Testis (tissue), 3 donors: ENCODE data around the gene ZSCAN10. TPM values are rescaled to one million over a fixed set of nuclear protein-coding genes. Genes with fewer than 3 reads are reported as not detected.

Experiments used
- DNase-seq: peaks from one replicate; pipeline ENCODE4 v3.0.0-alpha.2; 2019
- H3K27ac ChIP-seq, 2 donors: fragments of 200-600 bp; sonication (generic); one replicate each; pipeline ENCODE4 v1.5.1; 2019
- H3K27me3 ChIP-seq: fragments of 200-600 bp; sonication (generic); one replicate; pipeline ENCODE4 v1.5.1; 2019
- H3K36me3 ChIP-seq: fragments of 200-600 bp; sonication (generic); one replicate; pipeline ENCODE4 v1.5.1; 2017; ENCODE audit warnings: low read depth; ENCODE audit errors: missing control alignments
- H3K4me1 ChIP-seq: fragments of 200-600 bp; sonication (generic); one replicate; pipeline ENCODE4 v1.5.1; 2019
- H3K4me3 ChIP-seq, 2 donors: fragments of 200-600 bp; sonication (generic); one replicate each; pipeline ENCODE4 v1.5.1; 2017 to 2019
- H3K9me3 ChIP-seq: fragments of 200-600 bp; sonication (generic); one replicate; pipeline ENCODE4 v1.5.1; 2017
- POLR2A ChIP-seq: fragments of 450-650 bp; IDR thresholded peaks from one replicate; pipeline ENCODE4 v1.6.1; 2017; ENCODE audit warnings: antibody characterized with exemption, mild to moderate bottlenecking, moderate library complexity
- WGBS, 2 donors: methylation state at CpG; one replicate each; pipeline ENCODE4 v1.1.5; 2018; 5-methylcytosine and 5-hydroxymethylcytosine counted together
- intact Hi-C: fragments of 100-400 bp; cut with DNase I; formaldehyde crosslinking; loops from one replicate; pipeline ENCODE4 v1.15.1; 2023; ENCODE audit warnings: low total_unique reads
- polyA plus RNA-seq: library from polyadenylated mRNA; stranded (reverse); fragments of 350-450 nt; fragmentation: Illumina TruSeq; extraction: RNeasy Lipid Tissue Mini Kit (QIAGEN cat#74804); gene quantifications from one replicate; pipeline ENCODE4 v1.2.3, GENCODE V29; 2014; ENCODE audit warnings: low read depth, low replicate concordance; ENCODE audit not compliant: insufficient read depth
- total RNA-seq, 2 donors: library from RNA; depleted of rRNA; stranded (reverse); fragments of >200 nt; gene quantifications; one replicate each; pipeline ENCODE4 v1.2.3, GENCODE V29; 2016
- TF ChIP-seq, protein P1 (sequence below), 3 experiments: fragments of 450-650 bp in 2 of 3; fragments of 200-600 bp in 1 of 3; sonication (generic) in 1 of 3; IDR thresholded peaks; one replicate each; pipeline ENCODE4 v1.5.1; 2016 to 2019; ENCODE audit warnings: antibody characterized with exemption in 3 of 3, mild to moderate bottlenecking in 2 of 3, moderate library complexity in 1 of 3

The ZSCAN10 gene
- total and polyA plus RNA-seq, 3 donors from 2014 or later, result 0.79 to 0.93 (median 0.91) TPM

DNA sequence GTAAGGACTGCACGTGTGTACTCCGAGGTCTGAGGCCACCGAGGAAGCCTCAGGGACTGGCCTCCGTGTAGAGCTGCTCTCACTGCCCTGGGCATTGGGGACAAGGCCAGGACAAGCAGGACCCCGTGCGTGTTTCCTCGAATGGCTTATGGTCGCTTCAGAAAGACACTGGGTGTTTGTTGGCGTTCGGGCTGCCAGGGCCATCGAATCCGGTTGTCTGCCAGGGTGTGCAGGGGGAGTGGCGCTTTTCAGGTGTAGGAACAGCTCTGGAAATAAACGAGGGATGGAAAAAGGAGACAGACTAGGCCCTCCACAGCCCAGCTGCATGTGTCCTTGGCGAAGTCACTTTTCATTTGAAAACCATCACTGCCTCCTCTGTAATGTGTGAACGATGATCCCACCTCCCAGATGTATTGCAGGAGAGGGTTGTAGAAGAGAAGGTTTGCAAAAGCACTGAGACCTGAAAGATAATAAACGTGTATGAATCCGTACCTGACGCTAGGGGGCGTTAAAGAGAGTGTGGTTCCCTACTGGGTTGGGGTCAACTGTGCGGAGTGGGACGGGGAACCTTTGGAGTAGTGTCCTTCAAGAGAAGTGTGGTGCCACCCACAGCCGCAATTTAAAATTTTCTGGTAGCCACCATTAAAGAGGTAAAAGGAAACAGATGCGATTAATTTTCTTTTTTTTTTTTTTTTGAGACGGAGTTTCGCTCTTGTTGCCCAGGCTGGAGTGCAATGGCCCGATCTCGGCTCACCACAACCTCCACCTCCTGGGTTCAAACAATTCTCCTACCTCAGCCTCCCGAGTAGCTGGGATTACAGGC lies 2.1 kb upstream of the ZSCAN10 start:
- intact Hi-C loops, result no loop called here
- WGBS, 2 donors, result 49 to 52% methylated on average over 29 of the region's 29 CpGs
- H3K4me3 ChIP-seq, result no peak overlapping the region
- no peaks in the 10 kb centered on the region for H3K27me3 ChIP-seq
- peak overlapping the region in 1 of 2 donors; percentile 29 for H3K27ac ChIP-seq
- peak; percentile 41 for DNase-seq
- H3K9me3 ChIP-seq, result no peaks in the 10 kb centered on the region
- TF ChIP-seq POLR2A, result no peak
- TF ChIP-seq, protein P1, sequence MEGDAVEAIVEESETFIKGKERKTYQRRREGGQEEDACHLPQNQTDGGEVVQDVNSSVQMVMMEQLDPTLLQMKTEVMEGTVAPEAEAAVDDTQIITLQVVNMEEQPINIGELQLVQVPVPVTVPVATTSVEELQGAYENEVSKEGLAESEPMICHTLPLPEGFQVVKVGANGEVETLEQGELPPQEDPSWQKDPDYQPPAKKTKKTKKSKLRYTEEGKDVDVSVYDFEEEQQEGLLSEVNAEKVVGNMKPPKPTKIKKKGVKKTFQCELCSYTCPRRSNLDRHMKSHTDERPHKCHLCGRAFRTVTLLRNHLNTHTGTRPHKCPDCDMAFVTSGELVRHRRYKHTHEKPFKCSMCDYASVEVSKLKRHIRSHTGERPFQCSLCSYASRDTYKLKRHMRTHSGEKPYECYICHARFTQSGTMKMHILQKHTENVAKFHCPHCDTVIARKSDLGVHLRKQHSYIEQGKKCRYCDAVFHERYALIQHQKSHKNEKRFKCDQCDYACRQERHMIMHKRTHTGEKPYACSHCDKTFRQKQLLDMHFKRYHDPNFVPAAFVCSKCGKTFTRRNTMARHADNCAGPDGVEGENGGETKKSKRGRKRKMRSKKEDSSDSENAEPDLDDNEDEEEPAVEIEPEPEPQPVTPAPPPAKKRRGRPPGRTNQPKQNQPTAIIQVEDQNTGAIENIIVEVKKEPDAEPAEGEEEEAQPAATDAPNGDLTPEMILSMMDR (IDR thresholded peaks at IDR 0.05), result peak in 1 of 3 experiments; percentile 69
- H3K36me3 ChIP-seq, result no peaks in the 10 kb centered on the region
- peaks cover 8% of the 10 kb centered on the region for H3K4me1 ChIP-seq

GRCh38 chr16:3099732-3100499 lies 822 bp upstream of the ZSCAN10 start:
- H3K4me3 ChIP-seq, result no peak overlapping the region
- 7 to 8% methylated on average over 36 to 39 of the region's 39 CpGs for WGBS, 2 donors
- no peaks in the 10 kb centered on the region for H3K36me3 ChIP-seq

GRCh38 chr16:3099395-3099731 lies 269 bp upstream of the ZSCAN10 start:
- H3K36me3 ChIP-seq, result no peaks in the 10 kb centered on the region
- no peak for DNase-seq
- H3K9me3 ChIP-seq, result no peaks in the 10 kb centered on the region
- TF ChIP-seq, protein P1 (IDR thresholded peaks at IDR 0.05), result no peak
- no peak for TF ChIP-seq POLR2A
- WGBS, 2 donors, result 60 to 64% methylated on average over 5 of the region's 5 CpGs
- H3K27me3 ChIP-seq, result no peaks in the 10 kb centered on the region
- H3K27ac ChIP-seq, result no peak overlapping the region
- H3K4me1 ChIP-seq, result peaks cover 5% of the 10 kb centered on the region
- no peak overlapping the region for H3K4me3 ChIP-seq
- intact Hi-C loops, result no loop called here

More at GRCh38 chr16:3099732-3100499, 822 bp upstream of the ZSCAN10 start:
- no peaks in the 10 kb centered on the region for H3K9me3 ChIP-seq
- no peak overlapping the region for H3K27ac ChIP-seq
- no peaks in the 10 kb centered on the region for H3K27me3 ChIP-seq
- intact Hi-C loops, result no loop called here
- no peak for TF ChIP-seq POLR2A
- peak; percentile 95 for DNase-seq
- peaks cover 5% of the 10 kb centered on the region for H3K4me1 ChIP-seq

- intact Hi-C loops, result no loop called here
- no peaks in the 10 kb centered on the region for H3K27me3 ChIP-seq
- WGBS, 2 donors, result 70 to 78% methylated on average over 8 of the region's 8 CpGs
- no peak overlapping the region for H3K4me3 ChIP-seq
- no peak for DNase-seq
- peaks cover 5% of the 10 kb centered on the region for H3K4me1 ChIP-seq
- no peaks in the 10 kb centered on the region for H3K36me3 ChIP-seq
- TF ChIP-seq POLR2A, result no peak
- TF ChIP-seq, protein P1 (IDR thresholded peaks at IDR 0.05), result no peak
- no peaks in the 10 kb centered on the region for H3K9me3 ChIP-seq
- no peak overlapping the region for H3K27ac ChIP-seq
Observed at GRCh38 chr16:3097266-3097665, 1.8 kb downstream of the ZSCAN10 start.

- H3K27me3 ChIP-seq, result no peaks in the 10 kb centered on the region
Observed at GRCh38 chr16:3096362-3096761, 2.7 kb downstream of the ZSCAN10 start.

More at GRCh38 chr16:3096362-3096761, 2.7 kb downstream of the ZSCAN10 start:
- WGBS, 2 donors, result 83 to 94% methylated on average over 6 of the region's 6 CpGs
- Histone ChIP-seq H3K36me3 (no peaks in the 10 kb centered on the region), H3K4me3 (no peak overlapping the region), H3K27ac (no peak overlapping the region), H3K9me3 (no peaks in the 10 kb centered on the region), H3K4me1 (peaks cover 5% of the 10 kb centered on the region)
- intact Hi-C loops, result no loop called here
- DNase-seq, result no peak
- TF ChIP-seq, protein P1 (IDR thresholded peaks at IDR 0.05), result no peak
- TF ChIP-seq POLR2A, result no peak
